Neural cell (in vitro differentiated cells): ENCODE data around the gene BRIP1.

ENCODE experiments used
- EP300 ChIP-seq: fragments of 450-650 bp; conservative IDR thresholded peaks from 2 replicates; pipeline ENCODE4 v1.6.1; 2014; ENCODE audit warnings: antibody characterized with exemption, mild to moderate bottlenecking, moderate library complexity; ENCODE audit not compliant: poor library complexity, severe bottlenecking
- EZH2 ChIP-seq: fragments of 200-600, 300-800 bp; shearing (Covaris generic), sonication (generic); IDR thresholded peaks from 2 replicates; pipeline ENCODE4 v1.6.1; 2014; ENCODE audit warnings: antibody characterized with exemption, low read length, borderline replicate concordance, mild to moderate bottlenecking; ENCODE audit not compliant: insufficient read depth, poor library complexity, severe bottlenecking
- POLR2AphosphoS5 ChIP-seq: IDR thresholded peaks from 2 replicates; pipeline ENCODE4 v1.6.1; 2012
- RAD21 ChIP-seq: fragments of 450-650 bp; conservative IDR thresholded peaks from 2 replicates; pipeline ENCODE4 v1.6.1; 2014; ENCODE audit warnings: antibody characterized with exemption, mild to moderate bottlenecking, moderate library complexity
- SMC3 ChIP-seq: fragments of 450-650 bp; conservative IDR thresholded peaks from 2 replicates; pipeline ENCODE4 v1.6.1; 2014; ENCODE audit warnings: antibody characterized with exemption, mild to moderate bottlenecking, moderate library complexity; ENCODE audit not compliant: poor library complexity
- TAF1 ChIP-seq: IDR thresholded peaks from 2 replicates; pipeline ENCODE4 v1.6.1; 2012; ENCODE audit warnings: low read depth
- TF ChIP-seq, protein P1 (sequence below): fragments of 450-650 bp; IDR thresholded peaks from 2 replicates; pipeline ENCODE4 v1.5.1; 2014; ENCODE audit warnings: antibody characterized with exemption, mild to moderate bottlenecking, moderate library complexity; ENCODE audit not compliant: poor library complexity, severe bottlenecking
- TF ChIP-seq, protein P2 (sequence below): IDR thresholded peaks from 2 replicates; pipeline ENCODE4 v1.6.1; 2012; ENCODE audit warnings: borderline replicate concordance

- TF ChIP-seq, protein P1, sequence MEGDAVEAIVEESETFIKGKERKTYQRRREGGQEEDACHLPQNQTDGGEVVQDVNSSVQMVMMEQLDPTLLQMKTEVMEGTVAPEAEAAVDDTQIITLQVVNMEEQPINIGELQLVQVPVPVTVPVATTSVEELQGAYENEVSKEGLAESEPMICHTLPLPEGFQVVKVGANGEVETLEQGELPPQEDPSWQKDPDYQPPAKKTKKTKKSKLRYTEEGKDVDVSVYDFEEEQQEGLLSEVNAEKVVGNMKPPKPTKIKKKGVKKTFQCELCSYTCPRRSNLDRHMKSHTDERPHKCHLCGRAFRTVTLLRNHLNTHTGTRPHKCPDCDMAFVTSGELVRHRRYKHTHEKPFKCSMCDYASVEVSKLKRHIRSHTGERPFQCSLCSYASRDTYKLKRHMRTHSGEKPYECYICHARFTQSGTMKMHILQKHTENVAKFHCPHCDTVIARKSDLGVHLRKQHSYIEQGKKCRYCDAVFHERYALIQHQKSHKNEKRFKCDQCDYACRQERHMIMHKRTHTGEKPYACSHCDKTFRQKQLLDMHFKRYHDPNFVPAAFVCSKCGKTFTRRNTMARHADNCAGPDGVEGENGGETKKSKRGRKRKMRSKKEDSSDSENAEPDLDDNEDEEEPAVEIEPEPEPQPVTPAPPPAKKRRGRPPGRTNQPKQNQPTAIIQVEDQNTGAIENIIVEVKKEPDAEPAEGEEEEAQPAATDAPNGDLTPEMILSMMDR = no peak
- TF ChIP-seq EZH2 = no peak
- TF ChIP-seq RAD21 = no peak
- TF ChIP-seq POLR2AphosphoS5 = no peak
- no peak for TF ChIP-seq EP300
- TF ChIP-seq SMC3 = no peak
- TF ChIP-seq, protein P2, sequence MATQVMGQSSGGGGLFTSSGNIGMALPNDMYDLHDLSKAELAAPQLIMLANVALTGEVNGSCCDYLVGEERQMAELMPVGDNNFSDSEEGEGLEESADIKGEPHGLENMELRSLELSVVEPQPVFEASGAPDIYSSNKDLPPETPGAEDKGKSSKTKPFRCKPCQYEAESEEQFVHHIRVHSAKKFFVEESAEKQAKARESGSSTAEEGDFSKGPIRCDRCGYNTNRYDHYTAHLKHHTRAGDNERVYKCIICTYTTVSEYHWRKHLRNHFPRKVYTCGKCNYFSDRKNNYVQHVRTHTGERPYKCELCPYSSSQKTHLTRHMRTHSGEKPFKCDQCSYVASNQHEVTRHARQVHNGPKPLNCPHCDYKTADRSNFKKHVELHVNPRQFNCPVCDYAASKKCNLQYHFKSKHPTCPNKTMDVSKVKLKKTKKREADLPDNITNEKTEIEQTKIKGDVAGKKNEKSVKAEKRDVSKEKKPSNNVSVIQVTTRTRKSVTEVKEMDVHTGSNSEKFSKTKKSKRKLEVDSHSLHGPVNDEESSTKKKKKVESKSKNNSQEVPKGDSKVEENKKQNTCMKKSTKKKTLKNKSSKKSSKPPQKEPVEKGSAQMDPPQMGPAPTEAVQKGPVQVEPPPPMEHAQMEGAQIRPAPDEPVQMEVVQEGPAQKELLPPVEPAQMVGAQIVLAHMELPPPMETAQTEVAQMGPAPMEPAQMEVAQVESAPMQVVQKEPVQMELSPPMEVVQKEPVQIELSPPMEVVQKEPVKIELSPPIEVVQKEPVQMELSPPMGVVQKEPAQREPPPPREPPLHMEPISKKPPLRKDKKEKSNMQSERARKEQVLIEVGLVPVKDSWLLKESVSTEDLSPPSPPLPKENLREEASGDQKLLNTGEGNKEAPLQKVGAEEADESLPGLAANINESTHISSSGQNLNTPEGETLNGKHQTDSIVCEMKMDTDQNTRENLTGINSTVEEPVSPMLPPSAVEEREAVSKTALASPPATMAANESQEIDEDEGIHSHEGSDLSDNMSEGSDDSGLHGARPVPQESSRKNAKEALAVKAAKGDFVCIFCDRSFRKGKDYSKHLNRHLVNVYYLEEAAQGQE = no peak
- no peak for TF ChIP-seq TAF1
These were observed 88.0 kb downstream of the BRIP1 start for GRCh38 chr17:61775364-61775763.
